Fibroblast of lung (primary cell): ENCODE data around the gene IL6R. TPM values are rescaled to one million over a fixed set of nuclear protein-coding genes. Genes with fewer than 3 reads are reported as not detected.

ENCODE experiments used
- DNase-seq, 2 donors: peaks; one replicate each; pipeline versions ENCODE4 v3.0.0 to v3.0.0-alpha.2; 2010; ENCODE audit warnings: low read depth in 2 of 2
- H2AFZ ChIP-seq: 2 replicates; pipeline ENCODE4 v1.5.1; 2012; ENCODE audit warnings: low read length, control low read depth, inconsistent platforms
- H3K27ac ChIP-seq: 2 replicates; pipeline ENCODE4 v1.5.1; 2011; ENCODE audit warnings: low read length, control low read depth; ENCODE audit not compliant: insufficient read depth
- H3K27me3 ChIP-seq: 2 replicates; pipeline ENCODE4 v1.5.1; 2011; ENCODE audit warnings: mild to moderate bottlenecking, low read length; ENCODE audit not compliant: control insufficient read depth, insufficient read depth
- H3K36me3 ChIP-seq: 2 replicates; pipeline ENCODE4 v1.5.1; 2011; ENCODE audit warnings: low read length; ENCODE audit not compliant: control insufficient read depth, insufficient read depth
- H3K4me1 ChIP-seq: 2 replicates; pipeline ENCODE4 v1.5.1; 2011; ENCODE audit warnings: low read length; ENCODE audit not compliant: control insufficient read depth, insufficient read depth; ENCODE audit errors: extremely low read depth
- H3K4me2 ChIP-seq: 2 replicates; pipeline ENCODE4 v1.5.1; 2011; ENCODE audit warnings: low read length, control low read depth; ENCODE audit not compliant: insufficient read depth; ENCODE audit errors: extremely low read depth
- H3K4me3 ChIP-seq, 4 experiments: fragments of 200-600 bp in 1 of 4; sonication (generic) in 1 of 4; replicated peaks in 1 of 4; 2 replicates each; pipeline ENCODE4 v1.5.1; 2011 to 2016; ENCODE audit warnings: low read length in 4 of 4, low read depth in 3 of 4, mild to moderate bottlenecking in 3 of 4, control low read depth in 2 of 4, inconsistent platforms in 1 of 4, mixed read lengths in 1 of 4; ENCODE audit not compliant: insufficient read depth in 1 of 4; ENCODE audit errors: control extremely low read depth in 1 of 4
- H3K79me2 ChIP-seq: 2 replicates; pipeline ENCODE4 v1.5.1; 2012; ENCODE audit warnings: mild to moderate bottlenecking, low read length, inconsistent platforms; ENCODE audit not compliant: control insufficient read depth, insufficient read depth
- H3K9ac ChIP-seq: 2 replicates; pipeline ENCODE4 v1.5.1; 2011; ENCODE audit warnings: mild to moderate bottlenecking, low read length, control low read depth; ENCODE audit not compliant: insufficient read depth
- H3K9me3 ChIP-seq: 2 replicates; pipeline ENCODE4 v1.5.1; 2012; ENCODE audit warnings: low read depth, low read length; ENCODE audit not compliant: control insufficient read depth, insufficient read depth
- H4K20me1 ChIP-seq: 2 replicates; pipeline ENCODE4 v1.5.1; 2011; ENCODE audit warnings: low read length; ENCODE audit not compliant: control insufficient read depth, insufficient read depth; ENCODE audit errors: extremely low read depth
- EZH2 ChIP-seq: IDR thresholded peaks from 2 replicates; pipeline ENCODE4 v1.5.1; 2012; ENCODE audit warnings: low read length, control low read depth, mild to moderate bottlenecking; ENCODE audit errors: missing control alignments
- polyA plus RNA-seq, 2 donors: library from polyadenylated mRNA; depleted of rRNA in 1 of 2; stranded (reverse) in 1 of 2; unstranded in 1 of 2; fragments of >200 nt; gene quantifications; 2 replicates each; pipeline ENCODE4 v1.2.1, GENCODE V29; 2011 to 2012; ENCODE audit warnings: missing spikeins in 1 of 2
- total RNA-seq: library from RNA; depleted of rRNA; stranded (reverse); fragments of >200 nt; gene quantifications from 2 replicates; pipeline ENCODE4 v1.2.1, GENCODE V29; 2014
- TF ChIP-seq, protein P1 (sequence below), 2 donors: IDR thresholded peaks in 1 of 2; conservative IDR thresholded peaks in 1 of 2; 1 replicate in 1 of 2; 2 replicates in 1 of 2; pipeline ENCODE4 v1.5.1; 2011 to 2012; ENCODE audit warnings: low read length in 2 of 2, control low read depth in 1 of 2, inconsistent platforms in 1 of 2, low read depth in 1 of 2, mild to moderate bottlenecking in 1 of 2

IL6R gene
- total and polyA plus RNA-seq, 2 donors (not counting 1 experiment from before 2014, with no cell fraction given) = 21.0 to 22.7 TPM

DNA sequence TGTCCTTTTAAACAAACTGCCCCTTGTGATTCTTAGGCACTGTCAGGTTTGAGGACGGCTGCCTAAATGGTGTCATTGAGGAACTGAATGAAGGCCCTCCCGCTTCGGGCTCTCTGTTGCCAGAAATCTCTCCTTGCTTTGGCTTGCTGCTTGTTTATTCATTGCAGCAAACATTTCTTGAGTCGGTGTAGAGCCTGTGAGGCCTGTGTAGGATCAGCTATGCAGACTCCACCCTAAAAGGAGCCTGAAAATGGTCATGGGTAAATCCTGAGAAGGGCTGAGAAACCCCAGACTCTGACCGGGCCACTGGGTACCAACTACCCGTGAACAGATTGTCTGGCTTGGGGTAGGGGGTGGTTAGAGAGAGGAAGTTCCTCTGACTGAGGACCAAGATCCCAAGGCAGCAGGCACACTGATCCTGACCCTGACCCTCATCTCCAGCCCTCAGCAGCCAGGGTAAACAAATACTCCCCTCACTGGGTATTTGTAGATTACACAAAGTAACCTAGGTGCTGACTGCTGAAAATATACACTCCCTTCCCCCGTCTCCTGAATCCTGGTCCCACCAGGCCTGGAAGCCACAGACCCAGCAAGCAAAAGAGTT, 3.1 kb downstream of the IL6R start:
- Histone ChIP-seq H3K27ac (no peak overlapping the region), H3K4me2 (peak overlapping the region; percentile 93), H3K79me2 (peaks cover 16% of the 10 kb centered on the region), H3K36me3 (no peaks in the 10 kb centered on the region), H3K9ac (no peak overlapping the region), H3K4me3 (peak overlapping the region in 1 of 4 experiments; percentile 98), H2AFZ (no peak overlapping the region), H3K9me3 (no peaks in the 10 kb centered on the region), H3K4me1 (peaks cover 13% of the 10 kb centered on the region), H4K20me1 (no peaks in the 10 kb centered on the region), H3K27me3 (peaks cover 4% of the 10 kb centered on the region)
- DNase-seq = peak in 1 of 2 donors; percentile 42
- TF ChIP-seq, protein P1, sequence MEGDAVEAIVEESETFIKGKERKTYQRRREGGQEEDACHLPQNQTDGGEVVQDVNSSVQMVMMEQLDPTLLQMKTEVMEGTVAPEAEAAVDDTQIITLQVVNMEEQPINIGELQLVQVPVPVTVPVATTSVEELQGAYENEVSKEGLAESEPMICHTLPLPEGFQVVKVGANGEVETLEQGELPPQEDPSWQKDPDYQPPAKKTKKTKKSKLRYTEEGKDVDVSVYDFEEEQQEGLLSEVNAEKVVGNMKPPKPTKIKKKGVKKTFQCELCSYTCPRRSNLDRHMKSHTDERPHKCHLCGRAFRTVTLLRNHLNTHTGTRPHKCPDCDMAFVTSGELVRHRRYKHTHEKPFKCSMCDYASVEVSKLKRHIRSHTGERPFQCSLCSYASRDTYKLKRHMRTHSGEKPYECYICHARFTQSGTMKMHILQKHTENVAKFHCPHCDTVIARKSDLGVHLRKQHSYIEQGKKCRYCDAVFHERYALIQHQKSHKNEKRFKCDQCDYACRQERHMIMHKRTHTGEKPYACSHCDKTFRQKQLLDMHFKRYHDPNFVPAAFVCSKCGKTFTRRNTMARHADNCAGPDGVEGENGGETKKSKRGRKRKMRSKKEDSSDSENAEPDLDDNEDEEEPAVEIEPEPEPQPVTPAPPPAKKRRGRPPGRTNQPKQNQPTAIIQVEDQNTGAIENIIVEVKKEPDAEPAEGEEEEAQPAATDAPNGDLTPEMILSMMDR (conservative IDR thresholded peaks at IDR 0.05 in 1 of 2, IDR thresholded peaks at IDR 0.05 in 1 of 2; ENCODE audit: low read depth in 1 of 2, low read length in 2 of 2) = no peak
- TF ChIP-seq EZH2 = no peak

DNA sequence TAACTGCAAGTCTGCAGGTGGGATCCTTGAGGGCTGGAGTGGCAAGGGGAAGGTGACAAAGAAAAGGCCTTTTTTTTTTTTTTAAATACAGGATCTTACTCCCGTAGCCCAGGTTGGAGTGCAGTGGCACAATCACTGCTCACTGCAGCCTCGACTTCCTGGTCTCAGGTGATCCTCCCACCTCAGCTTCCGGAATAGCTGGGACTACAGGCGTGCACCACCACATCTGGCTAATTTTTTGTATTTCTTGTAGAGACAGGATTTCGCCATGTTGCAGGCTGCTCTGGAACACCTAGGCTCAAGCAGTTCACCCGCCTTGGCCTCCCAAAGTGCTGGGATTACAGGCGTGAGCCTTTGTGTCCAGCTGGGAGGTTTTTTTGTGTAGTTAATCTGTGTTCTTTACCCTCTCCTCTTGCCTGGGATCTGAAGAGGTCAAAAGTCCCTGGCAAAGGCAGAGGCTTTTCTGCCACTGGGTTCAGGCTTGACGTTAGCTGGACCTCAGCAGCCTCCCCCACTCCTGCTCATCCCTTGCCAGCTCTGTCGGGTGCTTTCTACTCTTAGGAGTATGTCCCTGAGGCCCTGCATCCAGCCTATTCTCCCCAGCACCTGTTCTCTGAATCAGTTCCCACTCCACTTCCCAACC, 5.2 kb downstream of the IL6R start:
- peaks cover 13% of the 10 kb centered on the region for H3K4me1 ChIP-seq
- no peak overlapping the region for H3K4me3 ChIP-seq
- H3K27me3 ChIP-seq = no peaks in the 10 kb centered on the region
- no peaks in the 10 kb centered on the region for H3K36me3 ChIP-seq
- H3K4me2 ChIP-seq = no peak overlapping the region
- H3K27ac ChIP-seq = no peak overlapping the region
- TF ChIP-seq EZH2 = no peak
- no peak for DNase-seq
- peaks cover 16% of the 10 kb centered on the region for H3K79me2 ChIP-seq
- no peaks in the 10 kb centered on the region for H3K9me3 ChIP-seq
- no peaks in the 10 kb centered on the region for H4K20me1 ChIP-seq
- H3K9ac ChIP-seq = no peak overlapping the region
- H2AFZ ChIP-seq = no peak overlapping the region

DNA sequence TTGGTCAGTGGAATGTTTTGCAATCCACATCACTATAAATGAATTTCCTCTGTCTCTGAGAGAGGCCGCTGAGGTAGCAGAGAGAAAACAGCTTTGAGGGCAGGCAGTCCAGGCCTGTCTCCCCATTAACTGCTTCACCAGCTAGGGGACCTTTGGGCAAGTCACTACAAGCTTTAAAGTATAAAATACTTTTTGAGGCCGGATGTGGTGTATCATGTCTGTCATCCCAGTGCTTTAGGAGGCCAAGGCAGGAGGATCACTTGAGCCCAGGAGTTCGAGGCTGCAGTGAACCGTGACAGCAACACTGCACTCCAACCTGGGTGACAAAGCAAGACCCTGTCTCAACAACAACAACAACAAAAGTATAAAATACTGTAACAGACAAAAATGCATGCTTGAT, 6.4 kb downstream of the IL6R start:
- H3K4me2 ChIP-seq = no peak overlapping the region
- no peak overlapping the region for H2AFZ ChIP-seq
- H4K20me1 ChIP-seq = no peaks in the 10 kb centered on the region
- no peaks in the 10 kb centered on the region for H3K27me3 ChIP-seq
- no peaks in the 10 kb centered on the region for H3K36me3 ChIP-seq
- no peaks in the 10 kb centered on the region for H3K9me3 ChIP-seq
- peaks cover 13% of the 10 kb centered on the region for H3K4me1 ChIP-seq
- H3K27ac ChIP-seq = no peak overlapping the region
- peaks cover 15% of the 10 kb centered on the region for H3K79me2 ChIP-seq
- no peak overlapping the region for H3K4me3 ChIP-seq
- TF ChIP-seq, protein P1 (conservative IDR thresholded peaks at IDR 0.05 in 1 of 2, IDR thresholded peaks at IDR 0.05 in 1 of 2; ENCODE audit: low read depth in 1 of 2, low read length in 2 of 2) = no peak
- no peak for TF ChIP-seq EZH2
- H3K9ac ChIP-seq = no peak overlapping the region
- no peak for DNase-seq
